ENCODE results near the gene RALGAPA2. TPM values are rescaled to one million over a fixed set of nuclear protein-coding genes. Genes with fewer than 3 reads are reported as not detected.

RALGAPA2 gene
- total RNA-seq, 1 experiment from 2014 or later: 3.7 TPM

- DNase-seq (ENCODE audit: low read depth): no peak
Measured at GRCh38 chr20:20580139-20580538, 132.3 kb downstream of the RALGAPA2 start.

- DNase-seq (ENCODE audit: low read depth): no peak
Measured at GRCh38 chr20:20578838-20579237, 133.6 kb downstream of the RALGAPA2 start.

- no peak for DNase-seq (ENCODE audit: low read depth)
Measured at GRCh38 chr20:20573797-20574196, 138.6 kb downstream of the RALGAPA2 start.

- DNase-seq (ENCODE audit: low read depth): no peak
Measured at GRCh38 chr20:20571068-20571780, 141.2 kb downstream of the RALGAPA2 start.

- no peak for DNase-seq (ENCODE audit: low read depth)
Measured at GRCh38 chr20:20568604-20569205, 143.7 kb downstream of the RALGAPA2 start.

GRCh38 chr20:20567712-20568111, 144.7 kb downstream of the RALGAPA2 start:
- no peak for DNase-seq (ENCODE audit: low read depth)

GRCh38 chr20:20566516-20566915, 145.9 kb downstream of the RALGAPA2 start:
- no peak for DNase-seq (ENCODE audit: low read depth)

GRCh38 chr20:20564279-20564678, 148.2 kb downstream of the RALGAPA2 start:
- no peak for DNase-seq (ENCODE audit: low read depth)

- no peak for DNase-seq (ENCODE audit: low read depth)
Measured at GRCh38 chr20:20562507-20562906, 149.9 kb downstream of the RALGAPA2 start.

GRCh38 chr20:20561841-20562240, 150.6 kb downstream of the RALGAPA2 start:
- no peak for DNase-seq (ENCODE audit: low read depth)

GRCh38 chr20:20561172-20561571, 151.3 kb downstream of the RALGAPA2 start:
- no peak for DNase-seq (ENCODE audit: low read depth)

GRCh38 chr20:20557406-20557805, 155.0 kb downstream of the RALGAPA2 start:
- no peak for DNase-seq (ENCODE audit: low read depth)

GRCh38 chr20:20555838-20556237, 156.6 kb downstream of the RALGAPA2 start:
- DNase-seq (ENCODE audit: low read depth): no peak

GRCh38 chr20:20554951-20555350, 157.5 kb downstream of the RALGAPA2 start:
- no peak for DNase-seq (ENCODE audit: low read depth)

- no peak for DNase-seq (ENCODE audit: low read depth)
Measured at GRCh38 chr20:20553541-20553940, 158.9 kb downstream of the RALGAPA2 start.

GRCh38 chr20:20552076-20552475, 160.4 kb downstream of the RALGAPA2 start:
- DNase-seq (ENCODE audit: low read depth): no peak

- no peak for DNase-seq (ENCODE audit: low read depth)
Measured at GRCh38 chr20:20551409-20551808, 161.0 kb downstream of the RALGAPA2 start.

- peak; percentile 71 for DNase-seq (ENCODE audit: low read depth)
Measured at GRCh38 chr20:20549704-20550103, 162.7 kb downstream of the RALGAPA2 start.

- DNase-seq (ENCODE audit: low read depth): peak; percentile 5
Measured at GRCh38 chr20:20549267-20549612, 163.2 kb downstream of the RALGAPA2 start.

GRCh38 chr20:20548527-20549266, 163.7 kb downstream of the RALGAPA2 start:
- no peak for DNase-seq (ENCODE audit: low read depth)

- no peak for DNase-seq (ENCODE audit: low read depth)
Measured at GRCh38 chr20:20547876-20548266, 164.6 kb downstream of the RALGAPA2 start.

GRCh38 chr20:20547221-20547875, 165.1 kb downstream of the RALGAPA2 start:
- peak; percentile 29 for DNase-seq (ENCODE audit: low read depth)
